NCI-H524 treated with DMSO at 0.1 percent for 48 hours (cell line): ENCODE results near the gene DGAT2.

Experiments used
- DNase-seq: peaks from one replicate; lab custom pipeline; 2025; lab: John Stamatoyannopoulos, UW

The DGAT2 gene

DNA sequence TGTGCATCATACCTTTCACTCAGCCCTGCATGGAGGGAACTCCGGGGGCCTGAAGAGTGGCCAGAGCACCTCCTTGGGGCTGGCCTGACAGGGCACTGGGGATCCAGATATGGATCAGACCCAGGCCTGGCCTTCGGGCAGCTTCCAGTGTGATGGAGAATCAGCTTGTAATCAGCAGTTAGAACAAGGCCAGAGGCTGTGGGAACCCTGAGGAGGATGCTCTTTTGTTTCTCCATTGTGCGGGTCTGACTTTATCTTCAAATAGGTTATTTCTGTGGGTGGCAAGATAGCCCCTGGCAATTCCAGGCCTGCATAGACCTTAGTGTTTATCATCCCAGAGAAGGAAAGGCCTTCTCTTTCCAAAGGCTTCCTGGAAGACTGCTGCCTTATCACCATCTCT is 12.3 kb downstream of the DGAT2 start:
- DNase-seq, result no peak

DNA sequence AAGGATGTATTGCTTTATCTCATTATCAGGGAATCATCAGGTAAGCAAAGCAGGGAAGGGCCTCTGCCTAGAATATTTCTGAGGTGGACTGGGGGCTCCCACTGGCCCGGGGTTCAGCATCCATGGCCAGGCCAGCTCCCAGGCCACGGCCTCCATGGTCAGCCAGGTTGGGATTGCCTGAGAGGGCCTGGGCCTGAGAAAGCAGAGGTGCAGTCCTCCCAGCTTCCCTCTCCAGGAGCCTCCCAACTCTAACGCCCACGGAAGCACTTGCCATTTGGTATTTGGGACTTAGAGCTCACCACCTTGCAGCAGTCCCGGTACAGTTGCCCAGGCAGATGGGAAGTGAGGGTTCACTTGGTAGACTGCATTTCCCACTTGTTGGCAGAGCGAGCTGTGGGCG is 12.7 kb downstream of the DGAT2 start:
- DNase-seq, result no peak

GRCh38 chr11:75781831-75782230 is 13.3 kb downstream of the DGAT2 start:
- no peak for DNase-seq

- no peak for DNase-seq
Measured at GRCh38 chr11:75782540-75783263, 14.1 kb downstream of the DGAT2 start.

- DNase-seq, result no peak
Measured at GRCh38 chr11:75783416-75784084, 15.0 kb downstream of the DGAT2 start.

DNA sequence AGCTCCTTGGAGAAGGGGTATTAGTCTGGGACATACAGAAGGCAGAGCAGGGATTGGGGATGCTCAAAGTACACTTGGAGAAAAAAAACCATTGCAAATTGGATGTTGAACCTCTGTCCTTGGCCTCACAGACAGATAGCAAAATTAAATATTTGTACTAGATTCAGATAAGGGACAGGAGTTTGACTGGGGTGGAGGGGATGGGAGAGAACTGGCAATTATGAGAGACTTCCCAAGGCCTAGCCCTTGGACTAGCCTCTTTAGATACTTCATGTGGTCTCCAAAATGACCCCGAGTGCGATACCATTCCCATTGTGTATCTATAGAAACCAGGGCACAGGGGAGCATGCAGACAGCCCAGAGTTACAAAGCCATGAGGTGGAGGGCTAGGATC is 15.5 kb downstream of the DGAT2 start:
- no peak for DNase-seq

- DNase-seq, result no peak
Measured at GRCh38 chr11:75784506-75784905, 15.9 kb downstream of the DGAT2 start.

DNA sequence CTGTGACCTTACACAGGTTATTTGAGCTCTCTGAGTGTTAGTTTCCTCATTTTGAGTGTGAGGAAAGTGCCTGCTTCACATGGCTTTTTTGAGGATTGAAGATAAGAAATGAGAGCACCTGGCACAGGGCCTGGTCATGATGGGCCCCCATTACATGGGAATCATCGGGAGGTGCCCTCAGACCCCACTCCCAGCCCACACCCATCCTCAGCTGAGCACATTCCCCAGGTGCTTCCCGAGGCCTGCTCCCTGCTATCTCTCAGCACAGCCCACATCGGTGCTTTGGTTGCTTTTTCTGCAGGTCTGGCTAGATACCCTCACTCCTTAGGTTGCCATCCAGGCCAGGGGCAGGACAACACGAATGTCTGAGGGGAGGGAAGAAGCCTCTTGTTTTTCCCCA is 16.6 kb downstream of the DGAT2 start:
- no peak for DNase-seq

DNA sequence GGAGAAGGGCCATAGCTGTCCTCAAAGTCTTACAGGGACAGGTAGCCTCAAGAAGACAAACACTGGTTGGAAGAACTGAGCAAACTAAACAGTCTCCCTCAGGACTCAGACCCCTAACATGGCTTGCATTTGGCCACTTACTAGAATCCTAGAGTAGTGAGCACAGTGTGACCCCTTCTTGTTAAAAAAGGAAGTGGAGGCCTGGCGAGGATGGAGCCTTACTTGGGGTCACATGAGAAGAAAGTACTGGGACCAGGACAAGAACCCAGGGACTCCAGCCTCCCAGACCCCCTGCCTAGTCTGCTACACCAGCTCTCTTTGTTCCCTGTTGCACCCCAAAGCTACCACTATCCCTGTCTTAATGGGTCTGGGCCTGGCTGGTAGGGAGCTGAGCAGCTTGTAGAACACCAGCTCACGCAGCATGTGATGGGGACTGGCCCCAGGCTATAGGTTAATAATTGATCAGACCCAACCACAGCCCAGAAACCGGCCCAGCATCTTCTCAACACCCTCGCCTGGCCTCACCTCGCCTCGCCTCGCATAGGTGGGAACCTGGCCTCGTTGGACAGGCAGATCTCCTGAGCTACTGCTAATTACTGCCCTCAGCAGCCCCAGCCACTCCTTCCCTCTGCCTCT is 17.6 kb downstream of the DGAT2 start:
- DNase-seq, result no peak

GRCh38 chr11:75789521-75789920 is 20.9 kb downstream of the DGAT2 start:
- DNase-seq, result no peak

DNA sequence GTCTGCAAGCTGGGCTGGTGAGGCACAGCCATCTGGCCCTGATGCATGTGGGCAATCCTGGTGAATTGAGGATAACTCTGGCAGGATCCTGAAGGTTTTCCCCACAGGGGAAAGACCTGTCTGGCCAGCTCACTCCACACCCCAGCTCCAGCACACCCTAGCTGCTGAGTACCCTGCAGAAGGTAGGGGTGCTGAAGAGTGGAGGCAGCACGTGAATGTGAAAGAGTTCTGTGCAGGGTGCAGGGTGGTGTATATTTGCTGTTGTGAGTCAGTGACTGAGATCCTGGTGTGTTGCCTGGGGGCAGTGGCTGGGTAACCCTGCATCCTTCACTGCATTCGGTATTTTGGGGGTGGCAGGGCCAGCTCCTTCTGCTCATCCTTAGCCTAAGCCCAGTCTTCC is 22.4 kb downstream of the DGAT2 start:
- no peak for DNase-seq

DNA sequence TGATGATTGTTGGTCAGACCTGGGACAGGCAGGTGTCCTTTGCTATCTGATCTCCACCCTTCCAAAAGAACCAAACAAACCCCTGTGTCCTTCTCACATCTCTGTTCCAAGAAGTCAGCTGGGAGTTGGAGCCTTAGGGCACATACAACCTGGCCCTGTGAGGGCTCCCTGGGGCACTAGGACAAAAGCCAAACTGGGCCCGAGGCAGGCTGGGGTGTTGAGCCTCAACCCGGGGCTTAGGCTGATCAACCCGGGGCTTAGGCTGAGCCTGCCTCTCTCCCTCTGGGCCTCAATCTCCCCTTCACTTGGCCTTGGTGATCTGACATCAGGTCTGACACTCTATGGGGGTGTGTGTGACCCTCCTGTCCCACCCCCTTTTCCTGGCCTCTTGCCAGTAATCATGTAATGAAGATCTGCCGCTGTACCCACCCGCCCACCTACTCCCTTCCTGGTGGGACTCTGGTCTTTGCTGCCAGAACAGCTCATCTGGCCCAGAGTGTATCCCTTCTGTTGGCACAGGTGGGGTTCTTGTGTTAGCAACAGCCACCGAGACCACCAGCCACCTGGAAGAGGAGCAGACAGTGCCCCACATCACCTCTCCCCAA is 23.7 kb downstream of the DGAT2 start:
- no peak for DNase-seq

GRCh38 chr11:75792997-75793800 is 24.6 kb downstream of the DGAT2 start:
- no peak for DNase-seq

DNA sequence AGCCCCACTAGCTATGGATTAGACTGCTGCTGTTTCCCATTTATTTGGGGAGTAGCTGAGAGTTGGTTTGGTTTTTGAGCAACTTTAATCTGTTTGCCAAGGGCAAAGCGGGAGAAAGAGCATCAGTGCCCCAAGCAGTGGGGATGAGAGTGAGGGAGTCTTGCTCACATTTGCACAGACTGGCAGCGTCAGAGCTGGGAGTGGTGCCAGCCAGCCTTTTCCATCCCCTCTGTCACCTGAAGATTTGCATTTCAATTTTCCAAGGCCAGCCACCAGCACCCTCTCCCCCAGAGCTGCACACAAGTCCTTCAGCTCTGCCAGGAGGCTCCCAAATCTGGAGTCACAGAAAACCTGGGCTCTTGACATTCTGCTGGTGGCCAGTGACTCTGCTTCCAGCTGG is 25.4 kb downstream of the DGAT2 start:
- DNase-seq, result no peak

DNA sequence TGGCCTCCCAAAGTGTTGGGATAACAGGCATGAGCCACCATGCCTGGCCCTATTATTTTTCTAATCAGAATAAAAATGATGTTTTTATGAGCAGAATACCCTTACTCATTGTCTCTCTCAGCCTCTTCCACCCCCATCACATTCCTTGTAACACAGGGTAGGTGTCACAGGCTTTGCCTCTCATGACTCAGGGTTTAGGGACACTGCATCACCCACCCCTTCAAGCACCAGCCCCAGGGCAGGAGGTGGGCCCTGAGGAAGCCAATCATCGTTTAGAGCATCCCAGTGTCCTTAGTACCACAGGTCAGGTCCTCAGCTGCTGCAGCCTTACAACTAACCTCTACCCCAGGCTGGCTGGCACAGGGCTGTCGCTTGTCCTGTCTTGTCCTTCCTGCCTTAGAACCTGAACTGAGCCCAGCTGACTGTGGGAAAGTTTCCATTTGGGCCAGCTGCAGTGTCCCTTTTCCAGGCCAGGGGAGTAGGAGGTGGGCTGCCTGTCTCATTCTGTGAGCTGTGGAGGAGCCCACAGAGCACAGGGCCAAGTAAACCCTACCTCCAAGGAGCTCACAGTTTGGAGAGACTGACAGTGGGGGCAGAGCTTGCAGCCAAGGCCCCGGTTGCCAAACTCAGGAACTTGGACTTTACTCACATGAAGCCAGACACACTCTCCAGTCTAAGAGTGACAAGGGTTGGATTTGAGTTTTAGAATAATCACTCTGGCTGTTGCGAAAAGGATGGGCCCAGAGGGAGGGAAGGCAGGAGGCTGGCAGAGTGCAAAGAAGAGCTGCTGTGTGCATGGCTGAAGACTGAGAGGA is 26.9 kb downstream of the DGAT2 start:
- DNase-seq, result no peak

GRCh38 chr11:75796091-75796435 is 27.5 kb downstream of the DGAT2 start:
- no peak for DNase-seq

GRCh38 chr11:75797116-75797515 is 28.5 kb downstream of the DGAT2 start:
- no peak for DNase-seq

- DNase-seq, result no peak
Measured at GRCh38 chr11:75797792-75798191, 29.2 kb downstream of the DGAT2 start.

- no peak for DNase-seq
Measured at GRCh38 chr11:75800136-75800675, 31.6 kb downstream of the DGAT2 start.

DNA sequence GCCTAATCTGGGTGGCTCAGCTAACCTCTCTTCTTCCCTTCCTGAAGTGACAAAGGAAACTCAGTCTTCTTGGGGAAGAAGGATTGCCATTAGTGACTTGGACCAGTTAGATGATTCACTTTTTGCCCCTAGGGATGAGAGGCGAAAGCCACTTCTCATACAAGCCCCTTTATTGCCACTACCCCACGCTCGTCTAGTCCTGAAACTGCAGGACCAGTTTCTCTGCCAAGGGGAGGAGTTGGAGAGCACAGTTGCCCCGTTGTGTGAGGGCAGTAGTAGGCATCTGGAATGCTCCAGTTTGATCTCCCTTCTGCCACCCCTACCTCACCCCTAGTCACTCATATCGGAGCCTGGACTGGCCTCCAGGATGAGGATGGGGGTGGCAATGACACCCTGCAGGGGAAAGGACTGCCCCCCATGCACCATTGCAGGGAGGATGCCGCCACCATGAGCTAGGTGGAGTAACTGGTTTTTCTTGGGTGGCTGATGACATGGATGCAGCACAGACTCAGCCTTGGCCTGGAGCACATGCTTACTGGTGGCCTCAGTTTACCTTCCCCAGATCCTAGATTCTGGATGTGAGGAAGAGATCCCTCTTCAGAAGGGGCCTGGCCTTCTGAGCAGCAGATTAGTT is 32.3 kb downstream of the DGAT2 start:
- DNase-seq, result no peak
